ENCODE measurements around the gene PHYHIPL.
"Not testable (repeated sequence)": the region's sequence is repeated elsewhere in the genome, so short reads cannot be mapped to it uniquely, and the experiment has no call there.

The PHYHIPL gene

GRCh38 chr10:59206204-59206720 is 29.8 kb downstream of the PHYHIPL start:
- DNase-seq, result no peak

- no peak for DNase-seq
These were observed 35.9 kb downstream of the PHYHIPL start for GRCh38 chr10:59212301-59212798.

GRCh38 chr10:59214160-59214559 is 37.7 kb downstream of the PHYHIPL start:
- no peak for DNase-seq

- no peak for DNase-seq
These were observed 39.9 kb downstream of the PHYHIPL start for GRCh38 chr10:59216178-59216869.

GRCh38 chr10:59222788-59223187 is 46.3 kb downstream of the PHYHIPL start:
- DNase-seq, result no peak

GRCh38 chr10:59223597-59223996 is 47.2 kb downstream of the PHYHIPL start:
- not testable (repeated sequence) for DNase-seq

GRCh38 chr10:59225211-59225610 is 48.8 kb downstream of the PHYHIPL start:
- no peak for DNase-seq

- DNase-seq, result no peak
These were observed 50.8 kb downstream of the PHYHIPL start for GRCh38 chr10:59227136-59227673.

GRCh38 chr10:59229441-59229840 is 53.0 kb downstream of the PHYHIPL start:
- no peak for DNase-seq

GRCh38 chr10:59234194-59234593 is 57.8 kb downstream of the PHYHIPL start:
- no peak for DNase-seq

- DNase-seq, result no peak
These were observed 58.5 kb downstream of the PHYHIPL start for GRCh38 chr10:59234816-59235429.

- no peak for DNase-seq
These were observed 59.7 kb downstream of the PHYHIPL start for GRCh38 chr10:59236064-59236697.

GRCh38 chr10:59237775-59238174 is 61.3 kb downstream of the PHYHIPL start:
- DNase-seq, result no peak

- not testable (repeated sequence) for DNase-seq
These were observed 62.7 kb downstream of the PHYHIPL start for GRCh38 chr10:59239108-59239507.

GRCh38 chr10:59240582-59241183 is 64.2 kb downstream of the PHYHIPL start:
- no peak for DNase-seq

GRCh38 chr10:59242057-59242456 is 65.6 kb downstream of the PHYHIPL start:
- no peak for DNase-seq

GRCh38 chr10:59242991-59243390 is 66.5 kb downstream of the PHYHIPL start:
- no peak for DNase-seq

- DNase-seq, result no peak
These were observed 67.3 kb downstream of the PHYHIPL start for GRCh38 chr10:59243611-59244195.

- no peak for DNase-seq
These were observed 68.4 kb downstream of the PHYHIPL start for GRCh38 chr10:59244871-59245270.

- no peak for DNase-seq
These were observed 69.2 kb downstream of the PHYHIPL start for GRCh38 chr10:59245686-59246085.

- DNase-seq, result no peak
These were observed 76.0 kb downstream of the PHYHIPL start for GRCh38 chr10:59252491-59252890.

GRCh38 chr10:59255463-59255862 is 79.0 kb downstream of the PHYHIPL start:
- no peak for DNase-seq

GRCh38 chr10:59257224-59257623 is 80.8 kb downstream of the PHYHIPL start:
- DNase-seq, result no peak

Measured in CD4-positive, alpha-beta T cell treated with Interleukin-4 for 4 hours (primary cell).